Mesenchymal stem cell (in vitro differentiated cells and primary cell): ENCODE results near the gene TUBB6.

Experiments used
- DNase-seq: peaks from one replicate; pipeline ENCODE4 v3.0.0-alpha.2; 2013
- H2AFZ ChIP-seq: one replicate; pipeline ENCODE4 v1.6.1; 2013; ENCODE audit warnings: low read depth, mild to moderate bottlenecking, control low read depth, inconsistent platforms, low read length, moderate library complexity
- H2AK5ac ChIP-seq: 2 replicates; pipeline ENCODE4 v1.6.1; 2013; ENCODE audit warnings: low read length, moderate library complexity, mild to moderate bottlenecking, inconsistent platforms; ENCODE audit not compliant: severe bottlenecking
- H2BK120ac ChIP-seq: one replicate; pipeline ENCODE4 v1.6.1; 2013; ENCODE audit warnings: low read depth, mild to moderate bottlenecking, inconsistent platforms, low read length, moderate library complexity
- H2BK12ac ChIP-seq, 2 experiments: one replicate each; pipeline ENCODE4 v1.6.1; 2013; ENCODE audit warnings: inconsistent platforms in 2 of 2, low read length in 2 of 2, mild to moderate bottlenecking in 2 of 2, moderate library complexity in 2 of 2, control low read depth in 1 of 2
- H2BK15ac ChIP-seq: one replicate; pipeline ENCODE4 v1.6.1; 2013; ENCODE audit warnings: mild to moderate bottlenecking, low read depth, inconsistent platforms; ENCODE audit not compliant: poor library complexity, severe bottlenecking
- H2BK5ac ChIP-seq: 2 replicates; pipeline ENCODE4 v1.6.1; 2013; ENCODE audit warnings: low read depth, mild to moderate bottlenecking, low read length, control low read depth, inconsistent platforms; ENCODE audit not compliant: poor library complexity, severe bottlenecking
- H3K14ac ChIP-seq, 2 experiments: one replicate each; pipeline ENCODE4 v1.6.1; 2013; ENCODE audit warnings: inconsistent platforms in 2 of 2, low read length in 2 of 2, control low read depth in 1 of 2, mild to moderate bottlenecking in 1 of 2, moderate library complexity in 1 of 2
- H3K18ac ChIP-seq, 2 experiments: one replicate each; pipeline ENCODE4 v1.6.1; 2013; ENCODE audit warnings: inconsistent platforms in 2 of 2, low read length in 2 of 2, control low read depth in 1 of 2, low read depth in 1 of 2, mild to moderate bottlenecking in 1 of 2
- H3K23ac ChIP-seq, 2 experiments: one replicate each; pipeline ENCODE4 v1.6.1; 2013; ENCODE audit warnings: inconsistent platforms in 2 of 2, low read length in 2 of 2, mild to moderate bottlenecking in 2 of 2, moderate library complexity in 2 of 2, control low read depth in 1 of 2
- H3K27ac ChIP-seq: 2 replicates; pipeline ENCODE4 v1.5.1; 2013; ENCODE audit warnings: mild to moderate bottlenecking, moderate library complexity, low read length, control low read depth, inconsistent platforms; ENCODE audit not compliant: poor library complexity, severe bottlenecking
- H3K27me3 ChIP-seq, 2 experiments: 2 replicates each; pipeline versions ENCODE4 v1.6.1 to v1.7.0; 2013; ENCODE audit warnings: low read length in 2 of 2, mild to moderate bottlenecking in 2 of 2, moderate library complexity in 2 of 2, control low read depth in 1 of 2, inconsistent platforms in 1 of 2; ENCODE audit not compliant: control insufficient read depth in 1 of 2, insufficient read depth in 1 of 2
- H3K36me3 ChIP-seq, 2 experiments: 2 replicates each; pipeline versions ENCODE4 v1.6.1 to v1.7.0; 2013; ENCODE audit warnings: low read length in 2 of 2, control low read depth in 1 of 2, inconsistent platforms in 1 of 2, low read depth in 1 of 2, mild to moderate bottlenecking in 1 of 2; ENCODE audit not compliant: insufficient read depth in 2 of 2, control insufficient read depth in 1 of 2
- H3K4ac ChIP-seq, 2 experiments: one replicate each; pipeline ENCODE4 v1.6.1; 2013; ENCODE audit warnings: inconsistent platforms in 2 of 2, low read length in 2 of 2, mild to moderate bottlenecking in 2 of 2, moderate library complexity in 2 of 2, control low read depth in 1 of 2, low read depth in 1 of 2
- H3K4me1 ChIP-seq: 2 replicates; pipeline ENCODE4 v1.6.1; 2013; ENCODE audit warnings: low read depth, low read length, control low read depth; ENCODE audit not compliant: control insufficient read depth, insufficient read depth
- H3K4me2 ChIP-seq: 2 replicates; pipeline ENCODE4 v1.6.1; 2013; ENCODE audit warnings: low read length, mild to moderate bottlenecking, inconsistent platforms; ENCODE audit not compliant: poor library complexity, severe bottlenecking
- H3K4me3 ChIP-seq, 2 experiments: 2 replicates each; pipeline versions ENCODE4 v1.5.1 to v1.7.0; 2013; ENCODE audit warnings: low read length in 2 of 2, mild to moderate bottlenecking in 2 of 2, control low read depth in 1 of 2, low read depth in 1 of 2; ENCODE audit not compliant: insufficient read depth in 1 of 2
- H3K79me1 ChIP-seq: replicated peaks from 2 replicates; pipeline ENCODE4 v1.6.1; 2013; ENCODE audit warnings: mild to moderate bottlenecking, control low read depth, low read length, inconsistent platforms; ENCODE audit not compliant: poor library complexity, severe bottlenecking
- H3K9ac ChIP-seq: 2 replicates; pipeline ENCODE4 v1.7.0; 2013; ENCODE audit warnings: mild to moderate bottlenecking, low read length, moderate library complexity
- H3K9me3 ChIP-seq: 2 replicates; pipeline ENCODE4 v1.7.0; 2013; ENCODE audit warnings: mild to moderate bottlenecking, low read length; ENCODE audit not compliant: control insufficient read depth
- H4K8ac ChIP-seq: one replicate; pipeline ENCODE4 v1.6.1; 2013; ENCODE audit warnings: inconsistent platforms, mild to moderate bottlenecking, low read length, moderate library complexity
- H4K91ac ChIP-seq: one replicate; pipeline ENCODE4 v1.6.1; 2013; ENCODE audit warnings: mild to moderate bottlenecking, low read length, inconsistent platforms
- WGBS: methylation state at CpG from one replicate; pipeline ENCODE4 v1.1.7; 2013; ENCODE audit warnings: mixed read lengths; 5-methylcytosine and 5-hydroxymethylcytosine counted together

Gene TUBB6

GRCh38 chr18:12330766-12331165 is 22.7 kb downstream of the TUBB6 start:
- H2BK5ac ChIP-seq: no peak overlapping the region
- H2BK12ac ChIP-seq: no peak overlapping the region
- H2AFZ ChIP-seq: no peak overlapping the region
- no peaks in the 10 kb centered on the region for H3K27me3 ChIP-seq
- H3K9ac ChIP-seq: no peak overlapping the region
- H4K91ac ChIP-seq: no peak overlapping the region
- H3K4me1 ChIP-seq: peaks cover 14% of the 10 kb centered on the region
- 96% methylated on average over 4 of the region's 4 CpGs for WGBS
- H3K4me3 ChIP-seq: no peak overlapping the region
- no peaks in the 10 kb centered on the region for H3K9me3 ChIP-seq
- no peak overlapping the region for H3K27ac ChIP-seq
- H2AK5ac ChIP-seq: no peak overlapping the region
- no peak for DNase-seq
- H3K36me3 ChIP-seq: peaks cover 53 to 77% of the 10 kb centered on the region in 2 experiments
- H3K18ac ChIP-seq: no peak overlapping the region
- no peak overlapping the region for H3K14ac ChIP-seq
- no peak overlapping the region for H2BK15ac ChIP-seq
- H4K8ac ChIP-seq: no peak overlapping the region
- H3K4ac ChIP-seq: no peak overlapping the region
- peaks cover 25% of the 10 kb centered on the region for H3K79me1 ChIP-seq
- no peak overlapping the region for H3K23ac ChIP-seq
- no peak overlapping the region for H2BK120ac ChIP-seq
- no peak overlapping the region for H3K4me2 ChIP-seq

- no peak overlapping the region for H3K4me3 ChIP-seq
- H3K14ac ChIP-seq: peak overlapping the region in 1 of 2 experiments; percentile 71
- H4K8ac ChIP-seq: no peak overlapping the region
- H3K18ac ChIP-seq: no peak overlapping the region
- H3K27me3 ChIP-seq: no peaks in the 10 kb centered on the region
- H3K27ac ChIP-seq: no peak overlapping the region
- peaks cover 17% of the 10 kb centered on the region for H3K79me1 ChIP-seq
- 93% methylated on average over 10 of the region's 10 CpGs for WGBS
- no peak overlapping the region for H3K4me2 ChIP-seq
- H3K9ac ChIP-seq: no peak overlapping the region
- H2BK120ac ChIP-seq: no peak overlapping the region
- no peak overlapping the region for H3K23ac ChIP-seq
- no peak for DNase-seq
- H3K4me1 ChIP-seq: peaks cover 14% of the 10 kb centered on the region
- H4K91ac ChIP-seq: no peak overlapping the region
- no peaks in the 10 kb centered on the region for H3K9me3 ChIP-seq
- no peak overlapping the region for H2AK5ac ChIP-seq
- H2BK12ac ChIP-seq: no peak overlapping the region
- H2BK15ac ChIP-seq: no peak overlapping the region
- no peak overlapping the region for H3K4ac ChIP-seq
- H3K36me3 ChIP-seq: peaks cover 30 to 76% of the 10 kb centered on the region in 2 experiments
- no peak overlapping the region for H2BK5ac ChIP-seq
- H2AFZ ChIP-seq: no peak overlapping the region
These were observed 25.7 kb downstream of the TUBB6 start for GRCh38 chr18:12333506-12334290.

GRCh38 chr18:12334366-12334808 is 26.3 kb downstream of the TUBB6 start:
- peaks cover 30 to 72% of the 10 kb centered on the region in 2 experiments for H3K36me3 ChIP-seq
- H2BK120ac ChIP-seq: no peak overlapping the region
- DNase-seq: no peak
- no peak overlapping the region for H3K4ac ChIP-seq
- no peak overlapping the region for H3K18ac ChIP-seq
- H3K79me1 ChIP-seq: peaks cover 17% of the 10 kb centered on the region
- H2BK12ac ChIP-seq: no peak overlapping the region
- H3K9me3 ChIP-seq: no peaks in the 10 kb centered on the region
- no peaks in the 10 kb centered on the region for H3K27me3 ChIP-seq
- H3K23ac ChIP-seq: no peak overlapping the region
- no peak overlapping the region for H3K4me3 ChIP-seq
- H4K8ac ChIP-seq: no peak overlapping the region
- H2AK5ac ChIP-seq: no peak overlapping the region
- H2AFZ ChIP-seq: no peak overlapping the region
- H4K91ac ChIP-seq: no peak overlapping the region
- no peak overlapping the region for H2BK5ac ChIP-seq
- H3K4me2 ChIP-seq: no peak overlapping the region
- H3K27ac ChIP-seq: no peak overlapping the region
- no peak overlapping the region for H2BK15ac ChIP-seq
- H3K14ac ChIP-seq: no peak overlapping the region
- WGBS: 59% methylated on average over 2 of the region's 2 CpGs
- no peak overlapping the region for H3K9ac ChIP-seq
- H3K4me1 ChIP-seq: peaks cover 14% of the 10 kb centered on the region

GRCh38 chr18:12334863-12335262 is 26.8 kb downstream of the TUBB6 start:
- H2BK5ac ChIP-seq: no peak overlapping the region

More at GRCh38 chr18:12334863-12335262, 26.8 kb downstream of the TUBB6 start:
- no peak overlapping the region for H2AFZ ChIP-seq
- DNase-seq: no peak
- H2BK120ac ChIP-seq: no peak overlapping the region
- no peaks in the 10 kb centered on the region for H3K9me3 ChIP-seq
- H3K14ac ChIP-seq: no peak overlapping the region
- H3K18ac ChIP-seq: no peak overlapping the region
- no peak overlapping the region for H2AK5ac ChIP-seq
- H3K27ac ChIP-seq: no peak overlapping the region
- H3K4me1 ChIP-seq: peaks cover 14% of the 10 kb centered on the region
- peaks cover 17% of the 10 kb centered on the region for H3K79me1 ChIP-seq
- H3K4me3 ChIP-seq: no peak overlapping the region
- no peak overlapping the region for H2BK12ac ChIP-seq
- no peaks in the 10 kb centered on the region for H3K27me3 ChIP-seq
- 79% methylated on average over 2 of the region's 2 CpGs for WGBS
- no peak overlapping the region for H4K91ac ChIP-seq
- H4K8ac ChIP-seq: no peak overlapping the region
- no peak overlapping the region for H3K23ac ChIP-seq
- no peak overlapping the region for H2BK15ac ChIP-seq
- H3K4me2 ChIP-seq: no peak overlapping the region
- no peak overlapping the region for H3K4ac ChIP-seq
- no peak overlapping the region for H3K9ac ChIP-seq
- H3K36me3 ChIP-seq: peaks cover 29 to 68% of the 10 kb centered on the region in 2 experiments
